ENCODE measurements around the gene CNNM2.
A peak's percentile ranks its signal among the peaks of the same experiment; 100 is the strongest.

CNNM2 gene

GRCh38 chr10:103079946-103080345, 161.9 kb downstream of the CNNM2 start:
- Histone ChIP-seq H3K4me3 (ENCODE audit: low read depth, low read length) (no peak overlapping the region), H3K4me1 (ENCODE audit: control insufficient read depth, insufficient read depth, low read length) (no peaks in the 10 kb centered on the region), H3K36me3 (ENCODE audit: control insufficient read depth in 2 of 2, insufficient read depth in 1 of 2, low read length in 2 of 2) (peaks cover 0 to 61% of the 10 kb centered on the region in 2 experiments; a peak in 2 of 3 replicates), H3K9me3 (ENCODE audit: control insufficient read depth, insufficient read depth, low read depth, low read length) (no peaks in the 10 kb centered on the region), H3K27ac (ENCODE audit: extremely low read depth, low read depth, low read length) (no peak overlapping the region)
- TF ChIP-seq, protein P1, sequence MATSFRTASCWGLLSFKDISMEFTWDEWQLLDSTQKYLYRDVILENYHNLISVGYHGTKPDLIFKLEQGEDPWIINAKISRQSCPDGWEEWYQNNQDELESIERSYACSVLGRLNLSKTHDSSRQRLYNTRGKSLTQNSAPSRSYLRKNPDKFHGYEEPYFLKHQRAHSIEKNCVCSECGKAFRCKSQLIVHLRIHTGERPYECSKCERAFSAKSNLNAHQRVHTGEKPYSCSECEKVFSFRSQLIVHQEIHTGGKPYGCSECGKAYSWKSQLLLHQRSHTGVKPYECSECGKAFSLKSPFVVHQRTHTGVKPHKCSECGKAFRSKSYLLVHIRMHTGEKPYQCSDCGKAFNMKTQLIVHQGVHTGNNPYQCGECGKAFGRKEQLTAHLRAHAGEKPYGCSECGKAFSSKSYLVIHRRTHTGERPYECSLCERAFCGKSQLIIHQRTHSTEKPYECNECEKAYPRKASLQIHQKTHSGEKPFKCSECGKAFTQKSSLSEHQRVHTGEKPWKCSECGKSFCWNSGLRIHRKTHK (tag by site-specific recombination; IDR thresholded peaks at IDR 0.05) = no peak
- CTCF ChIA-PET = interaction anchor here (0.6 to 2.5 kb wide), 5 partner anchors 10 to 568 kb away, joined by 3 to 9 read pairs (median 5); no protein-coding TSS in a partner anchor
- POLR2A ChIA-PET = interaction anchor here (0.7 kb wide), 1 partner anchor 162 kb away, joined by 3 read pairs; the partner anchor contains the start of gene CNNM2

GRCh38 chr10:103080891-103081581, 162.9 kb downstream of the CNNM2 start:
- peaks cover 0 to 67% of the 10 kb centered on the region in 2 experiments; a peak in 2 of 3 replicates for H3K36me3 ChIP-seq (ENCODE audit: control insufficient read depth in 2 of 2, insufficient read depth in 1 of 2, low read length in 2 of 2)
- CTCF ChIA-PET = interaction anchor here (0.6 to 2.5 kb wide), 4 partner anchors 11 to 567 kb away, joined by 3 to 9 read pairs (median 6); no protein-coding TSS in a partner anchor
- no peak for TF ChIP-seq SCRT2 (tag by site-specific recombination; IDR thresholded peaks at IDR 0.05)
- no peak for TF ChIP-seq HOXA7 (CRISPR knock-in tag; IDR thresholded peaks at IDR 0.05; ENCODE audit: borderline replicate concordance)
- TF ChIP-seq ZNF518A (tag by site-specific recombination; conservative IDR thresholded peaks at IDR 0.05; ENCODE audit: low read depth) = no peak
- no peak for TF ChIP-seq ZNF366 (tag by site-specific recombination; conservative IDR thresholded peaks at IDR 0.05)
- no peak for TF ChIP-seq ZNF544 (tag by site-specific recombination; IDR thresholded peaks at IDR 0.05)
- no peak for TF ChIP-seq ZNF488 (tag by site-specific recombination; IDR thresholded peaks at IDR 0.05)
- H3K4me3 ChIP-seq (ENCODE audit: low read depth, low read length) = no peak overlapping the region
- no peaks in the 10 kb centered on the region for H3K4me1 ChIP-seq (ENCODE audit: control insufficient read depth, insufficient read depth, low read length)
- H3K27ac ChIP-seq (ENCODE audit: extremely low read depth, low read depth, low read length) = no peak overlapping the region
- no peaks in the 10 kb centered on the region for H3K9me3 ChIP-seq (ENCODE audit: control insufficient read depth, insufficient read depth, low read depth, low read length)
- POLR2A ChIA-PET = no interaction called here

- peak; percentile 60; the same call in 1 of the 2 replicates for TF ChIP-seq ZBTB17 (tag by site-specific recombination; IDR thresholded peaks at IDR 0.05)
- no peak for TF ChIP-seq ZNF530 (tag by site-specific recombination; IDR thresholded peaks at IDR 0.05; ENCODE audit: low read depth)
- no peak for TF ChIP-seq PRDM6 (tag by site-specific recombination; IDR thresholded peaks at IDR 0.05)
- TF ChIP-seq, protein P2, sequence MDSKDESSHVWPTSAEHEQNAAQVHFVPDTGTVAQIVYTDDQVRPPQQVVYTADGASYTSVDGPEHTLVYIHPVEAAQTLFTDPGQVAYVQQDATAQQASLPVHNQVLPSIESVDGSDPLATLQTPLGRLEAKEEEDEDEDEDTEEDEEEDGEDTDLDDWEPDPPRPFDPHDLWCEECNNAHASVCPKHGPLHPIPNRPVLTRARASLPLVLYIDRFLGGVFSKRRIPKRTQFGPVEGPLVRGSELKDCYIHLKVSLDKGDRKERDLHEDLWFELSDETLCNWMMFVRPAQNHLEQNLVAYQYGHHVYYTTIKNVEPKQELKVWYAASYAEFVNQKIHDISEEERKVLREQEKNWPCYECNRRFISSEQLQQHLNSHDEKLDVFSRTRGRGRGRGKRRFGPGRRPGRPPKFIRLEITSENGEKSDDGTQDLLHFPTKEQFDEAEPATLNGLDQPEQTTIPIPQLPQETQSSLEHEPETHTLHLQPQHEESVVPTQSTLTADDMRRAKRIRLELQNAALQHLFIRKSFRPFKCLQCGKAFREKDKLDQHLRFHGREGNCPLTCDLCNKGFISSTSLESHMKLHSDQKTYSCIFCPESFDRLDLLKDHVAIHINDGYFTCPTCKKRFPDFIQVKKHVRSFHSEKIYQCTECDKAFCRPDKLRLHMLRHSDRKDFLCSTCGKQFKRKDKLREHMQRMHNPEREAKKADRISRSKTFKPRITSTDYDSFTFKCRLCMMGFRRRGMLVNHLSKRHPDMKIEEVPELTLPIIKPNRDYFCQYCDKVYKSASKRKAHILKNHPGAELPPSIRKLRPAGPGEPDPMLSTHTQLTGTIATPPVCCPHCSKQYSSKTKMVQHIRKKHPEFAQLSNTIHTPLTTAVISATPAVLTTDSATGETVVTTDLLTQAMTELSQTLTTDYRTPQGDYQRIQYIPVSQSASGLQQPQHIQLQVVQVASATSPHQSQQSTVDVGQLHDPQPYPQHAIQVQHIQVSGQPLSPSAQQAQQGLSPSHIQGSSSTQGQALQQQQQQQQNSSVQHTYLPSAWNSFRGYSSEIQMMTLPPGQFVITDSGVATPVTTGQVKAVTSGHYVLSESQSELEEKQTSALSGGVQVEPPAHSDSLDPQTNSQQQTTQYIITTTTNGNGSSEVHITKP (tag by site-specific recombination; IDR thresholded peaks at IDR 0.05) = peak; percentile 77
- ChIA-PET CTCF (no interaction called here), POLR2A (no interaction called here)
- Histone ChIP-seq H3K9me3 (ENCODE audit: control insufficient read depth, insufficient read depth, low read depth, low read length) (no peaks in the 10 kb centered on the region), H3K36me3 (ENCODE audit: control insufficient read depth in 2 of 2, insufficient read depth in 1 of 2, low read length in 2 of 2) (peaks cover 0 to 65% of the 10 kb centered on the region in 2 experiments; a peak in 2 of 3 replicates), H3K4me1 (ENCODE audit: control insufficient read depth, insufficient read depth, low read length) (no peaks in the 10 kb centered on the region), H3K27ac (ENCODE audit: extremely low read depth, low read depth, low read length) (no peak overlapping the region), H3K4me3 (ENCODE audit: low read depth, low read length) (no peak overlapping the region)
Measured at GRCh38 chr10:103082683-103083082, 164.6 kb downstream of the CNNM2 start.

Measured in HEK293 (cell line).